ENCODE results near the gene IRS2. TPM values are rescaled to one million over a fixed set of nuclear protein-coding genes. Genes with fewer than 3 reads are reported as not detected.

Gene IRS2
- total and polyA plus RNA-seq, 4 donors, result 2.5 to 31.2 (median 12.0) TPM

- H3K4me1 ChIP-seq (ENCODE audit: control insufficient read depth in 1 of 2, insufficient read depth in 2 of 2, low read length in 2 of 2), result no peaks in the 10 kb centered on the region
- ATAC-seq (ENCODE audit: low FRiP score) (no peak), DNase-seq (no peak)
- no peaks in the 10 kb centered on the region for H3K27me3 ChIP-seq (ENCODE audit: control insufficient read depth in 1 of 2, insufficient read depth in 2 of 2, low read length in 1 of 2)
- intact Hi-C loops (cut with DNase I), result no loop called here
- 97 to 98% methylated on average over 5 of the region's 5 CpGs for WGBS, 2 donors
- H3K9me3 ChIP-seq (ENCODE audit: control insufficient read depth, low read length), result no peaks in the 10 kb centered on the region
- no peak overlapping the region for H3K4me3 ChIP-seq (ENCODE audit: low read length in 2 of 2)
- H3K36me3 ChIP-seq (ENCODE audit: control insufficient read depth in 1 of 2, insufficient read depth in 2 of 2, low read length in 1 of 2), result no peaks in the 10 kb centered on the region
- H3K27ac ChIP-seq (ENCODE audit: low read depth in 1 of 2, low read length in 2 of 2), result no peak overlapping the region
Observed at GRCh38 chr13:109818886-109819285, 32.5 kb upstream of the IRS2 start.

GRCh38 chr13:109817591-109818535, 31.5 kb upstream of the IRS2 start:
- Histone ChIP-seq H3K36me3 (ENCODE audit: control insufficient read depth in 1 of 2, insufficient read depth in 2 of 2, low read length in 1 of 2) (no peaks in the 10 kb centered on the region), H3K4me1 (ENCODE audit: control insufficient read depth in 1 of 2, insufficient read depth in 2 of 2, low read length in 2 of 2) (no peaks in the 10 kb centered on the region), H3K4me3 (ENCODE audit: low read length in 2 of 2) (no peak overlapping the region), H3K27ac (ENCODE audit: low read depth in 1 of 2, low read length in 2 of 2) (no peak overlapping the region), H3K9me3 (ENCODE audit: control insufficient read depth, low read length) (no peaks in the 10 kb centered on the region), H3K27me3 (ENCODE audit: control insufficient read depth in 1 of 2, insufficient read depth in 2 of 2, low read length in 1 of 2) (no peaks in the 10 kb centered on the region)
- no peak for ATAC-seq (ENCODE audit: low FRiP score)
- intact Hi-C loops (cut with DNase I), result no loop called here
- WGBS, 2 donors, result 54 to 57% methylated on average over 9 of the region's 9 CpGs
- DNase-seq, result no peak

GRCh38 chr13:109816808-109817203, 30.4 kb upstream of the IRS2 start:
- H3K9me3 ChIP-seq (ENCODE audit: control insufficient read depth, low read length), result no peaks in the 10 kb centered on the region
- ATAC-seq (ENCODE audit: low FRiP score) (no peak), DNase-seq (no peak)
- WGBS, 2 donors, result 95% methylated on average over 4 of the region's 4 CpGs
- intact Hi-C loops (cut with DNase I), result no loop called here
- H3K36me3 ChIP-seq (ENCODE audit: control insufficient read depth in 1 of 2, insufficient read depth in 2 of 2, low read length in 1 of 2), result no peaks in the 10 kb centered on the region
- no peaks in the 10 kb centered on the region for H3K4me1 ChIP-seq (ENCODE audit: control insufficient read depth in 1 of 2, insufficient read depth in 2 of 2, low read length in 2 of 2)
- H3K27me3 ChIP-seq (ENCODE audit: control insufficient read depth in 1 of 2, insufficient read depth in 2 of 2, low read length in 1 of 2), result no peaks in the 10 kb centered on the region
- H3K27ac ChIP-seq (ENCODE audit: low read depth in 1 of 2, low read length in 2 of 2), result no peak overlapping the region
- H3K4me3 ChIP-seq (ENCODE audit: low read length in 2 of 2), result no peak overlapping the region

GRCh38 chr13:109816112-109816807, 29.9 kb upstream of the IRS2 start:
- Histone ChIP-seq H3K36me3 (ENCODE audit: control insufficient read depth in 1 of 2, insufficient read depth in 2 of 2, low read length in 1 of 2) (no peaks in the 10 kb centered on the region), H3K27me3 (ENCODE audit: control insufficient read depth in 1 of 2, insufficient read depth in 2 of 2, low read length in 1 of 2) (no peaks in the 10 kb centered on the region), H3K27ac (ENCODE audit: low read depth in 1 of 2, low read length in 2 of 2) (no peak overlapping the region), H3K4me3 (ENCODE audit: low read length in 2 of 2) (no peak overlapping the region), H3K4me1 (ENCODE audit: control insufficient read depth in 1 of 2, insufficient read depth in 2 of 2, low read length in 2 of 2) (no peaks in the 10 kb centered on the region), H3K9me3 (ENCODE audit: control insufficient read depth, low read length) (no peaks in the 10 kb centered on the region)
- no peak for DNase-seq
- intact Hi-C loops (cut with DNase I), result no loop called here
- WGBS, 2 donors, result 90 to 91% methylated on average over 5 of the region's 5 CpGs
- ATAC-seq (ENCODE audit: low FRiP score), result no peak

- no peak for DNase-seq
- intact Hi-C loops (cut with DNase I), result no loop called here
Observed at GRCh38 chr13:109815651-109816050, 29.3 kb upstream of the IRS2 start.

GRCh38 chr13:109813663-109814062, 27.3 kb upstream of the IRS2 start:
- Histone ChIP-seq H3K9me3 (ENCODE audit: control insufficient read depth, low read length) (no peaks in the 10 kb centered on the region), H3K4me3 (ENCODE audit: low read length in 2 of 2) (no peak overlapping the region), H3K36me3 (ENCODE audit: control insufficient read depth in 1 of 2, insufficient read depth in 2 of 2, low read length in 1 of 2) (no peaks in the 10 kb centered on the region), H3K27me3 (ENCODE audit: control insufficient read depth in 1 of 2, insufficient read depth in 2 of 2, low read length in 1 of 2) (no peaks in the 10 kb centered on the region), H3K4me1 (ENCODE audit: control insufficient read depth in 1 of 2, insufficient read depth in 2 of 2, low read length in 2 of 2) (no peaks in the 10 kb centered on the region), H3K27ac (ENCODE audit: low read depth in 1 of 2, low read length in 2 of 2) (no peak overlapping the region)
- ATAC-seq (ENCODE audit: low FRiP score) (no peak), DNase-seq (no peak)
- intact Hi-C loops (cut with DNase I), result no loop called here

More at GRCh38 chr13:109815651-109816050, 29.3 kb upstream of the IRS2 start:
- H3K4me3 ChIP-seq (ENCODE audit: low read length in 2 of 2), result no peak overlapping the region
- H3K27ac ChIP-seq (ENCODE audit: low read depth in 1 of 2, low read length in 2 of 2), result no peak overlapping the region
- no peak for ATAC-seq (ENCODE audit: low FRiP score)
- H3K4me1 ChIP-seq (ENCODE audit: control insufficient read depth in 1 of 2, insufficient read depth in 2 of 2, low read length in 2 of 2), result no peaks in the 10 kb centered on the region
- whole genome bisulfite sequencing, 2 donors, result 93 to 96% methylated on average over 5 of the region's 5 CpGs
- H3K9me3 ChIP-seq (ENCODE audit: control insufficient read depth, low read length), result no peaks in the 10 kb centered on the region
- H3K27me3 ChIP-seq (ENCODE audit: control insufficient read depth in 1 of 2, insufficient read depth in 2 of 2, low read length in 1 of 2), result no peaks in the 10 kb centered on the region
- H3K36me3 ChIP-seq (ENCODE audit: control insufficient read depth in 1 of 2, insufficient read depth in 2 of 2, low read length in 1 of 2), result no peaks in the 10 kb centered on the region

- no peaks in the 10 kb centered on the region for H3K9me3 ChIP-seq (ENCODE audit: control insufficient read depth, low read length)
- H3K36me3 ChIP-seq (ENCODE audit: control insufficient read depth in 1 of 2, insufficient read depth in 2 of 2, low read length in 1 of 2), result no peaks in the 10 kb centered on the region
- ATAC-seq (ENCODE audit: low FRiP score), result no peak
- no peak for DNase-seq
- H3K27me3 ChIP-seq (ENCODE audit: control insufficient read depth in 1 of 2, insufficient read depth in 2 of 2, low read length in 1 of 2), result no peaks in the 10 kb centered on the region
- 68 to 70% methylated on average over 8 of the region's 8 CpGs for WGBS, 2 donors
- intact Hi-C loops (cut with DNase I), result no loop called here
- H3K27ac ChIP-seq (ENCODE audit: low read depth in 1 of 2, low read length in 2 of 2), result no peak overlapping the region
- no peaks in the 10 kb centered on the region for H3K4me1 ChIP-seq (ENCODE audit: control insufficient read depth in 1 of 2, insufficient read depth in 2 of 2, low read length in 2 of 2)
- no peak overlapping the region for H3K4me3 ChIP-seq (ENCODE audit: low read length in 2 of 2)
Observed at GRCh38 chr13:109812382-109812781, 26.0 kb upstream of the IRS2 start.

GRCh38 chr13:109810761-109811510, 24.6 kb upstream of the IRS2 start:
- DNase-seq (no peak), ATAC-seq (ENCODE audit: low FRiP score) (peak; percentile 8)
- no peaks in the 10 kb centered on the region for H3K4me1 ChIP-seq (ENCODE audit: control insufficient read depth in 1 of 2, insufficient read depth in 2 of 2, low read length in 2 of 2)
- no peak overlapping the region for H3K27ac ChIP-seq (ENCODE audit: low read depth in 1 of 2, low read length in 2 of 2)
- H3K27me3 ChIP-seq (ENCODE audit: control insufficient read depth in 1 of 2, insufficient read depth in 2 of 2, low read length in 1 of 2), result no peaks in the 10 kb centered on the region
- intact Hi-C loops (cut with DNase I), result no loop called here
- H3K36me3 ChIP-seq (ENCODE audit: control insufficient read depth in 1 of 2, insufficient read depth in 2 of 2, low read length in 1 of 2), result no peaks in the 10 kb centered on the region
- WGBS, 2 donors, result 82 to 89% methylated on average over 19 of the region's 19 CpGs
- no peaks in the 10 kb centered on the region for H3K9me3 ChIP-seq (ENCODE audit: control insufficient read depth, low read length)
- H3K4me3 ChIP-seq (ENCODE audit: low read length in 2 of 2), result no peak overlapping the region
